WTC11 (cell line): ENCODE results near the gene CXorf38.

Experiments
- CREB1 ChIP-seq: sonication (generic); formaldehyde crosslinking; IDR thresholded peaks from 2 replicates; pipeline ENCODE4 v1.8.0; 2023; ENCODE audit warnings: mild to moderate bottlenecking, missing genetic modification reagents
- TF ChIP-seq, protein P1 (sequence below): sonication (generic); formaldehyde crosslinking; conservative IDR thresholded peaks from 2 replicates; pipeline ENCODE4 v1.8.1; 2022; ENCODE audit warnings: mild to moderate bottlenecking, missing genetic modification reagents
- TF ChIP-seq, protein P2 (sequence below): sonication (generic); formaldehyde crosslinking; IDR thresholded peaks from 2 replicates; pipeline ENCODE4 v1.8.1; 2023; ENCODE audit warnings: mild to moderate bottlenecking, missing genetic modification reagents, moderate library complexity

DNA sequence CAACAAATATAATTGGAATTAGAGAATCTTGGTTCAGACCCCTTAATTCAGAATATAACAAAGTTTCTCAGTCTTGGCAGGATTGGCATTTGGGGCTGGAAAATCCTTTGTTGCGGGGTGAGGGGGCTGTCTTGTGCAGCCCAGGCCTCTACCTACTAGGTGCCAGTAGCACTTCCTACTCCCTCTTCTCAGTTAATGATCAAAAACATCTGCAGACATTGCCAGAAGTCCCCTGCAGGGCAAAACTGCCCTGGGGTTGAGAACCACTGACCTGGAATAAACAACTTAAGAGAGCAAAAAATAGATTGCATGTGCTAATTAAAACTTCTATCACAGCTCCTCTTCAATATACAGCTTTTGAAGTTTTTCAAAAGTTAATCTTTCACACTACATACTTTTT lies 36.7 kb upstream of the CXorf38 start:
- TF ChIP-seq, protein P1, sequence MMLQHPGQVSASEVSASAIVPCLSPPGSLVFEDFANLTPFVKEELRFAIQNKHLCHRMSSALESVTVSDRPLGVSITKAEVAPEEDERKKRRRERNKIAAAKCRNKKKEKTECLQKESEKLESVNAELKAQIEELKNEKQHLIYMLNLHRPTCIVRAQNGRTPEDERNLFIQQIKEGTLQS (CRISPR knock-in tag) = no peak
- TF ChIP-seq, protein P2, sequence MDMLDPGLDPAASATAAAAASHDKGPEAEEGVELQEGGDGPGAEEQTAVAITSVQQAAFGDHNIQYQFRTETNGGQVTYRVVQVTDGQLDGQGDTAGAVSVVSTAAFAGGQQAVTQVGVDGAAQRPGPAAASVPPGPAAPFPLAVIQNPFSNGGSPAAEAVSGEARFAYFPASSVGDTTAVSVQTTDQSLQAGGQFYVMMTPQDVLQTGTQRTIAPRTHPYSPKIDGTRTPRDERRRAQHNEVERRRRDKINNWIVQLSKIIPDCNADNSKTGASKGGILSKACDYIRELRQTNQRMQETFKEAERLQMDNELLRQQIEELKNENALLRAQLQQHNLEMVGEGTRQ (CRISPR knock-in tag) = no peak
- no peak for TF ChIP-seq CREB1 (CRISPR knock-in tag)
